IPS-15b (cell line): Measurements from ENCODE around the gene URB1.

ENCODE experiments used
- H3K27me3 ChIP-seq: one replicate; pipeline ENCODE4 v1.6.1; 2013; ENCODE audit warnings: low read length; ENCODE audit not compliant: control insufficient read depth, insufficient read depth
- H3K36me3 ChIP-seq: one replicate; pipeline ENCODE4 v1.6.1; 2013; ENCODE audit warnings: low read length; ENCODE audit not compliant: control insufficient read depth, insufficient read depth
- H3K4me1 ChIP-seq: one replicate; pipeline ENCODE4 v1.6.1; 2013; ENCODE audit warnings: mild to moderate bottlenecking, low read length; ENCODE audit not compliant: control insufficient read depth, insufficient read depth
- H3K4me3 ChIP-seq: one replicate; pipeline ENCODE4 v1.5.1; 2013; ENCODE audit warnings: low read depth, low read length
- H3K9ac ChIP-seq: one replicate; pipeline ENCODE4 v1.6.1; 2013; ENCODE audit warnings: low read depth, mild to moderate bottlenecking, low read length
- H3K9me3 ChIP-seq: one replicate; pipeline ENCODE4 v1.6.1; 2013; ENCODE audit warnings: mild to moderate bottlenecking, low read length; ENCODE audit not compliant: control insufficient read depth, insufficient read depth

The URB1 gene

DNA sequence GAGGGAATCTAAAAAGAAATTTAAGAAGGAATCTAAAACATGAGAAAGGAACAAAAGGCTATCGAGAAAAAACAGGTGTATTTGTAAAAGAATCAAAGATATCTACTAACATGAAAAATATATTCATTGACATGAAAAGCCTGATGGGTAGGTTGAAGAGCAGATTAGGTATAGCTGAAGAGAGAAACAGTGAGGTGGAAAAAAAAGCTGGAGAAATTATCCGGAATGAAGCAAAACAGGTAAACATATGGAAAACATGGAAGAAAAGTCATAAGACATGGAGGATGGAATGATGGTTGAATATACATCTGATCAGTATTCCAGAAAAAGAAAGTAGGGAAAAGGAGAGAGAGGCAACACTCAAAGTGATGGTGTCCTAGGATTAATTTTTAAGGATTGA, 29.3 kb upstream of the URB1 start:
- Histone ChIP-seq H3K9ac (no peak overlapping the region), H3K27me3 (no peaks in the 10 kb centered on the region), H3K4me1 (no peaks in the 10 kb centered on the region), H3K36me3 (no peaks in the 10 kb centered on the region), H3K4me3 (no peak overlapping the region), H3K9me3 (no peaks in the 10 kb centered on the region)

DNA sequence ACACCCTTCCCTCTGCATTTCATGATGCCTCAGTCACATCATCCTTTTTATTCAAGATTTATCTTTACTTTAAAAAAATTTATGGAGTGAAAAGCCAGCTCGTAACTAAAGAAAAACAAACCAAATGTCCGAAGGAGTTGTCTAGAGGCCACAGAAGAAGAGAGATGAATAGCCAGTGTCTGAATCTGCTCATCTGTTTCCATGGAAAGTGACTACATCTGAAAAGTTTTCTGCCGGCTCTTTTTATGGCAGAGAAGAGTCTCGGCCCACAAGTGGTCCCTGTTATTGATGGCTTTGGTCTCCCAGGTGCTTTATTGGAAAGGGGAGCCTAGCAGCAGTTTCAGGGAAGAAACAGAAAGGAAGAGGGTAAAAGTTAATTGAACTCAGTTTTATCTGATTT, 25.3 kb upstream of the URB1 start:
- Histone ChIP-seq H3K4me1 (peaks cover 19% of the 10 kb centered on the region), H3K4me3 (no peak overlapping the region), H3K9me3 (no peaks in the 10 kb centered on the region), H3K36me3 (no peaks in the 10 kb centered on the region), H3K27me3 (peaks cover 22% of the 10 kb centered on the region), H3K9ac (no peak overlapping the region)

DNA sequence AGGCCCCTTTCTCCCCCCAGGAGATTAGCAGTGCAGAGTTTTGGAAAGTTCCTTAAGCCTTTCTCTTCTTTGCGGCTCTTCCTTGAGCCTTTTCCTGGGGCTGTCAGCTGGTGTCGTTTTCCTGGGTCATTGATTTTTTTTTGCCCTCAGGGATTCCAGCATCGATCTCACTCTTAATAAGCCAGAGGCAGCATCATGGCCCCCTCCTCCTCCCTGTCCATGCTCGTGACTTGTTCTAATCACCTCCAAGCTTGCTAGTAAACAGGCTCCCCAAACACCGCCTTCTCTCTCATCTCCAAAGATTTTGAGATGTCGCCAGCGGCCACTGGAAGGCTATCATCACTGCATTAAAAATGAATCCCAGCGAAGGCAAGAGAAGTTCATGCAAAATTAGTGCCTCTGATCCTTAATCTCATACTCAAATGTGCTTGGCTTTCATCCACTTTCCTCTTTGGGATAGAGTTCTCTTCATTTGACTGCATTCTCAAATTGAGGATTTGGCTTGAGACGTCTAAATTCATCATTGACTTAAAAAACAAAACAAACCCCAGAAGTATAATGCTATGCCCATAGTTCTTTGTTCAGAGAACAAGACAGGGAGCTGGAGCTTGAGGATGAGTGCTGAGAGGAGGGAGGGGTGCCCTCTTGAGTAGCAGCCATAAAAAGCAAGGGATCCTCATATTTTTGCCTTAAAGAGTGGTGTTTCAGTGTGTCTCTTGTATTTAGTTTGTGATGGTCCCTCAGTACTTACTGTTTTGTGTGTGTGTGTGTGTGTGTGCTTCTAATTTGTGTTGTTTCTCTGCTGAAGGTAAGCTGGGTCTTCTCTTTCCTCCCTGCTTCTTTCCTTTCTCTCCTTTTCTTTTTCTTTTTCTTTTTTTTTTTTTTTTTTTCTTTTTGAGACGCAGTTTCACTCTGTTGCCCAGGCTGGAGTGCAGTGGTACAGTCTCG, 22.9 kb upstream of the URB1 start:
- Histone ChIP-seq H3K9ac (no peak overlapping the region), H3K9me3 (no peaks in the 10 kb centered on the region), H3K4me3 (no peak overlapping the region), H3K4me1 (peaks cover 22% of the 10 kb centered on the region), H3K27me3 (peaks cover 41% of the 10 kb centered on the region), H3K36me3 (no peaks in the 10 kb centered on the region)

DNA sequence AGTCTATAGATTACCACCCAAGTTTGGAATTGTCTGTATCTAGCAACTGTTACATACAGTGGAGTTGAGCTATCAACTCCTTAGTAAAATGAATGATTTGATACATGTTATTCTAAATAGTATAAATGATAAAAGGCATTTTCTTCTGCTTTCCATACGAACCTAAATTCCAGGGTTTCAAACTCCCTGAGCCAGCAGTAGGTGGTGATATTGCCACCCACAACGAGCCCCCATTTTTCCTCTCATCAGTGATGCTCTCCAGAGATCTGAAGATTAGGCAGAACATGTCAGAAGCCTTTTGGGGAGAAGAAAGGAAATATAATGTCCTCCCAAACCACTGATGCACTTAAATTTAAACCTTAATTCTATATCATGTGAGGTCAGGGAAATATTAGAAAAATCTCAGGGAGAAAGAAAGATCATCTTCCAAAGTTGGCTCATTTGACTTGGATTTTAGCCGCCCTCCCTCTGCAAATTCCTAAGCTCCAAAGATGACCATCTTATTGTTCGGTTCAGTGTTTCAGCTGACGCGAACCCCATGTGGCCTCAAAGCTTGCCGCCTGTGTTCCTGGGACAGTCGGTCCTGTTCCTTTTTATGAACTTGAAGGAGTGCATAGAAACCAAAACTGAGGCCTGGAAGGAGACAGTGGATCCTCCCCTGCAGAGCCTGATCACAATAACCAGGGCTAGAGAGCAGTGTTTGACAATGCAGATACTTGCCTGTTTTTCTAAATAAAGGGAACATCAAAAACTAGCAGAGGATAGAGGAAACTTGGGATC, 22.0 kb upstream of the URB1 start:
- peaks cover 50% of the 10 kb centered on the region for H3K27me3 ChIP-seq
- no peak overlapping the region for H3K9ac ChIP-seq
- no peaks in the 10 kb centered on the region for H3K36me3 ChIP-seq
- H3K4me3 ChIP-seq, result no peak overlapping the region
- peaks cover 22% of the 10 kb centered on the region for H3K4me1 ChIP-seq
- H3K9me3 ChIP-seq, result no peaks in the 10 kb centered on the region

DNA sequence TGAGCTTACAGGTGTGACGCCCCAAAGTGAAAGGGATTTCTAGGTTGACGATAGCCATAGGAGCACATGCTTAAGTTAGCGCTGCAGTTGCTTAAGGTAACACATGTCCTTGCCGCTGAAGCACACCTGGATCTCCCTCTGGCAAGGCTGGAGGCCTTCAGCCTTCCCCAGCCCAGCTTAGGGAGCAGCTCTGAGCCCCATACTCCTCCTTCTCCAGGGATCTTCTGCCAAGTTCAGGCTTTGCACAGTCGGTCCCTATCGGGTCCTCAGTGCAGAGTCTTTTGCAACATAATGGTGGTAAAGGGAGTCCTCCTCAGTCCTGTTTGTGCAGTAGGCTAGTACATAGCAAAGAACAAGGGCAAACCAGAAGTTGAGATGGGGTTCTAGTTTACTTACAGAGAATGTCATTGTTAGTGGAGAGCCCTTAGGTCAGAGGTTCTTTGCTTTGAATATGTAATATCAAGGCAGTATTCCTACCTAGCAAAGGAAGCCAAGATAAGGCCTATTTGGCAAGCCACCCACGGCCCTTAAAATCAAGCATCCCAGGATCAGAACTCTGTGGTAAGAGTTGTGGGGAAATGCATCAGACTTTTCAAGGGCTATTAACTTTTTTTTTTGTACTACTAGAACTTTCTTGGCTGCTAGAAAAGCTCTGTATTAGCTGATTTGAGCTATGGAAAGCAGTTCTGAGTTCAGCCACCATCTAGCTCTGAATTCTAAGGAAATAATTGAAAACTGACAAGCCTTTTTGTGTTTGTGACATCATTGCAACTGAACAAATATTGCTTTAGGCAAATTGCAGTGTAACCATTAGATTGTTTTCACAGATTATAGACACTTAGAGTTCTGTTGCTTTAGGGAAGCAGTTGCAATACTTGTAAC, 21.1 kb upstream of the URB1 start:
- Histone ChIP-seq H3K9ac (no peak overlapping the region), H3K4me1 (peaks cover 22% of the 10 kb centered on the region), H3K4me3 (peak overlapping the region; percentile 67), H3K36me3 (no peaks in the 10 kb centered on the region), H3K27me3 (peaks cover 55% of the 10 kb centered on the region), H3K9me3 (no peaks in the 10 kb centered on the region)

DNA sequence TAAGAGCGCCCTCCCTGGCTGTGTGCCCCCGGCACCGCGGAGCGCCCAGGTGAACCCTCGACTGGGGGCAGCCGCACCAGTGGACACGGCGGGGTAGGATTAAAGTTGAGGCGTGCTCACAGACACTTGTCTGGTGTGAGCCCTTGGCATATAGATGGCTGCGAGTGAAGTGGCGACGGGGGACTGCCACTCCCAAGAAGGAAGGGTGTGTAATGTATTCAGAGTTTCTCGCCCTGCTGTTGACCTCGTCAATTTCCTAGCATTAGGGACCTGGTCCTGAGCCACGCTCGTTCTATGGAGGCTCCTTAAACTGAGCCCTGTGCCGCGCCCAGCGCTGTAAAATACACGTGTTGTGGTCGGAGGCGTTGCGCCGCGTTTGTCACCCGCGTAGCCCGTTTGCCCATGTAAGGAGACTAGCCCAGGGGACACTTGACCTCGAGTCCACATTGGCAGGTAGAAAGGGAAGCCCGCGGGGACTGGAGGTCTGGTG, 20.2 kb upstream of the URB1 start:
- H3K27me3 ChIP-seq, result peaks cover 60% of the 10 kb centered on the region
- no peaks in the 10 kb centered on the region for H3K9me3 ChIP-seq
- peak overlapping the region; percentile 67 for H3K4me3 ChIP-seq
- H3K4me1 ChIP-seq, result peaks cover 22% of the 10 kb centered on the region
- H3K9ac ChIP-seq, result no peak overlapping the region
- no peaks in the 10 kb centered on the region for H3K36me3 ChIP-seq

DNA sequence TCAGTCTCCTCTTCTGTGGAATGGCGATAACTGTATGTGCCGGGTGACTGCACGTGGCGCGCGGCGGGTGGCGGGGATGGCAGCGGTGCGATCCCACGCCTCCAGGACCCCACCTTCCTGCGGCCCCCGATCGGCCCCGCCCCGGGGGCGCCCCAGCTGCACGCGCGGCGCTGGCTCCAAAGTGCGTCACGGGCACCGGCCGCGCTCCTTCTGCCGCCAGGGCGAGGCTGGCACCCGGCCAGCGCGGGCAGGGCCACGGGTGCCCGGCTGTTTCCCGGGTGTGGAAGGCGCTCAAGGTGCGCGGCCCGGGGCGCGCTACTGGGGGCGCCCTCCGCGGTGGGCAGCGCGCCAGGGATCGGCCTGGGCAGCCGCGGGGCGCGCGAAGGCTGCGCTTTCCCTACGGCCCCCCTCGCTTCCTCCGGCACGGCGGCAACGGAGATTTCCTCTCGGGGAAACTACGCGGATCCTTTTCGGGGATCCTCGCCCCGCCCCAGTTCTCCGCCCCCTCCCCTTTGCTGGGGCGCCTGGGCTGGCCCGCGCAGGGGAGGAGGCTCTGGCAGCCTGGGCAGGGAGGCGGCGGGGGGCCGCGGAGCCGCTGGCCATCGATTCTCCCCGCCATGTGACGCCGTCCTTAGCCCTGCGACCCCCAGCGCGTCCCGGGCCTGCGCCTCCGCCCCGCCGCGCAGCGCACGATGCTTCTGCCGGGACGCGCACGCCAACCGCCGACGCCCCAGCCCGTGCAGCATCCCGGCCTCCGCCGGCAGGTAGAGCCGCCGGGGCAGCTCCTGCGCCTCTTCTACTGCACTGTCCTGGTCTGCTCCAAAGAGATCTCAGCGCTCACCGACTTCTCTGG, 19.6 kb upstream of the URB1 start, which contains the start of gene EVA1C:
Gene EVA1C, plus strand, starts transcription at position 545 of the 853 bp plus-strand sequence. Its CDS starts 148 bp downstream, at position 693.
- Histone ChIP-seq H3K9me3 (no peaks in the 10 kb centered on the region), H3K36me3 (no peaks in the 10 kb centered on the region), H3K9ac (no peak within 1 kb of the TSS), H3K4me3 (peak within 1 kb of the TSS; percentile 67), H3K4me1 (peaks cover 22% of the 10 kb centered on the region), H3K27me3 (peaks cover 60% of the 10 kb centered on the region)

DNA sequence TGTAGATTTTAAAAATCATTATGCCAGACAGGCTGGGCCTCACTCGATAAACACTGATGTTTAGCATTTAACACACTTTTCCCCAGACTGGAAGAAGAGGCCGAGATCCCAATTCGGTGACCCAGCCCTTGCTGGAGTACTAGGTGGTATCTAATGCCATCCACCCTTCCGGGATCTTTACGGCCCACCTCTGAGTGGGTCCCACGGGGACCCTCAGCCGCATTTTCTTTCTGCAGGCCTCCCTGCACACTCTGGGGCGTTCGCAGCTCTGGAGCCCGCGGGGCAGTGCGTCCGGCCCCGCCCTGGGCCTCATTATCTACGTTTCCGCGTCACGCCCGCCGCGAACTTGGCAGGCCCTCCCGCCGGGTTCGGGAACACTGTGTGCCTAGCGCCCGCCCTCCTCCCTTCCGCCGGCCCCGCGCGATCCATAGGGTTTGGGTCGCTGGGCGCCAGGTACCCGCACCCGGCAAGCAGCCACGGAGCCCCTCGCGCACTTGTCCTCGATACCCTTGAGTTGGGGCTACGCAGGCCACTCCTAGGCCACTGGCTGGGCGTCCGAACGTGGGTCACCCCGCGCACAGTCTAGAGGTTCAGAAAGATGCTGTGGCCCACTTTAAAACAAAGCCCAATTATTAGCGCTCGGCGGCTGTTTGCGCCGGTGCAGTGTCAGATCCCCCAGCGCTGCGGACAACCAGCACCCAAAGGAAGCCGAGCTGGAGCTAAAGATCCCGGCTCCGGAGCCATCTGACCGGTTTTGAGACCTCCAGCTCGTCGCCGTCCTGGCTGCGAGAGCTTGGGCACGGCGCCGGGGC, 18.7 kb upstream of the URB1 start:
- H3K36me3 ChIP-seq, result no peaks in the 10 kb centered on the region
- H3K9me3 ChIP-seq, result no peaks in the 10 kb centered on the region
- peaks cover 22% of the 10 kb centered on the region for H3K4me1 ChIP-seq
- H3K9ac ChIP-seq, result no peak overlapping the region
- H3K27me3 ChIP-seq, result peaks cover 60% of the 10 kb centered on the region
- peak overlapping the region; percentile 67 for H3K4me3 ChIP-seq

DNA sequence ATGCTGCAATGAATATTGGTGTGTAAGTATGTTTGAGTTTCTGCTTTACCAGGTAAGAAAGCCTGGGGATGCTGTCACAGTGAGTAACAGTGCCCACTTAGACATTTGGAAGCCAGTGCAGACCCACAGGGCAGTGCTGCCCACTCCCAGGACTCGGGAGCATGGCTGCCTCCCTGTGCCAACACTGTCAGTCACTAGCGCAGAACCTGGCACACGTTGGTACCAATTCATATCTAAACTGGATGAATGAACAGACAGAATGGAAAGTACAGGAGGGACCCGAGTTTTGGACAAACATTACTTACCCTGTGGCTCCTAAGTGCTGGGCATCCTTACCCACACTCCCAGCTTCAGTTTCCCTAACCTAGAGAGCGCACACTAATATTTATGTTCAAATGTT, 18.1 kb upstream of the URB1 start:
- H3K27me3 ChIP-seq, result peaks cover 60% of the 10 kb centered on the region
- no peaks in the 10 kb centered on the region for H3K36me3 ChIP-seq
- peak overlapping the region; percentile 67 for H3K4me3 ChIP-seq
- H3K9ac ChIP-seq, result no peak overlapping the region
- no peaks in the 10 kb centered on the region for H3K9me3 ChIP-seq
- peaks cover 22% of the 10 kb centered on the region for H3K4me1 ChIP-seq

DNA sequence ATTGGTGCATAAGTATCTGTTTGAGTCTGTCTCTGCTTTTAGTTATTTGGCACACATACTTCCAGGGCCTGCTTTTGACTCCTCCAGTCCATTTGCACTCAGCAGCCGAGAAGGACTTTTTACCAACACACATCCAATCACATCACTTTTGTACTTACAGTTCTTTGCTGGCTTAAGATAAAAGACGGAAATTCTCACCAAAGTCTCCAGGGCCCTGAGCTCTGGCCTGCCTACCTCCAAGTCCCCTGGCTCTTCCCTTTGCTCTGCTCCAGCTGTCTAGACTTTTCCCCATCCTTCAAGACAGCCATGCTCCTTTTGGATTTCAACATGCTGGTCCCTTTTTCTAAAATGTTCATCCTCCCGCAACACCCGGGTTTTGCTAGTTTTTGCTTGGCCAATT, 17.5 kb upstream of the URB1 start:
- Histone ChIP-seq H3K4me1 (peaks cover 16% of the 10 kb centered on the region), H3K4me3 (no peak overlapping the region), H3K9me3 (no peaks in the 10 kb centered on the region), H3K36me3 (no peaks in the 10 kb centered on the region), H3K27me3 (peaks cover 59% of the 10 kb centered on the region), H3K9ac (no peak overlapping the region)
